GM19328 (cell line): ENCODE results near the gene FPR1.
"Not testable (repeated sequence)": the region's sequence is repeated elsewhere in the genome, so short reads cannot be mapped to it uniquely, and the experiment has no call there.

Source experiments
- ATAC-seq: cut with Tn5 transposase; IDR thresholded peaks from one replicate; pipeline ENCODE4 v1.9.1; 2021; ENCODE audit warnings: mild to moderate bottlenecking, moderate library complexity; ENCODE audit not compliant: unreplicated experiment

FPR1 gene

GRCh38 chr19:51738523-51738922, 13.2 kb downstream of the FPR1 start:
- ATAC-seq, result not testable (repeated sequence)

GRCh38 chr19:51737924-51738323, 13.8 kb downstream of the FPR1 start:
- ATAC-seq, result no peak

DNA sequence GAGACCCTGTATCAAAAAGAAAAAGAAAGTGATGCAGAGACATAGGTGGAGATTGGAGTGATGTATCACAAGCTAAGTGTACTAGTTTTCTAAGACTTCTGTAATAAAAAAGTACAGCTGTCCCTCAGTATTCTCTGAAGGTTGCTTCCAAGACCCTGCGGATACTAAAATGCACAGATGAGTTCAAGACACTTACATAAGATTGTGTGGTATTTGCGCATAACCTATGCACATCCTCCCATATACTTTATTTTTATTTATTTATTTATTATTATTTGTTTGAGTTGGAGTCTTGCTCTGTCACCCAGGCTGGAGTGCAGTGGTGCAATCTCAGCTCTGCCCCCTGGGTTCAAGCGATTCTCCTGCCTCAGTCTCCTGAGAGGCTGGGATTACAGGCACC, 14.3 kb downstream of the FPR1 start:
- ATAC-seq, result no peak

- no peak for ATAC-seq
Measured at GRCh38 chr19:51735759-51736449, 15.8 kb downstream of the FPR1 start.

GRCh38 chr19:51733742-51734522, 17.7 kb downstream of the FPR1 start:
- ATAC-seq, result no peak

- ATAC-seq, result no peak
Measured at GRCh38 chr19:51729781-51730180, 21.9 kb downstream of the FPR1 start.

GRCh38 chr19:51727349-51727880, 24.3 kb downstream of the FPR1 start:
- ATAC-seq, result no peak

DNA sequence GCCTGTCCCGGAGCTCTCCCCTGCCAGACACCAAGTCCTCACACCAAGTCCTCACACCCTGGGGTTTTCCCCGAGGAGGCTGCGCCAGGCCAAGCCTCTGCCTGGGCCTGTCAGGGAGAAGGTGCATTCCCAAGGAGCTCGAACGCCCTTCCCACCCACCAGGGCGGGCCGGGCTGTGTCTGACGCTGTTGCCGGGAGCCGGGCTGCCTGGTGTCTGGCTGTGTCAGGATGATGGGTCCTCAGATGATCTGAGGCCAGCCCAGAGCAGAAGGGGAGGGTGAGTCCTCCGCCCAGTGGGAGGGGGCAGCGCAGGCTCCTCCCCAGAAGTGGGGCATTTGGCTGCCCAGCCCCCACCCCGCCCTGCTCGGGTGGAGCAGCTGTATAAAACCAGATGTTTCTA, 25.6 kb downstream of the FPR1 start:
- no peak for ATAC-seq

DNA sequence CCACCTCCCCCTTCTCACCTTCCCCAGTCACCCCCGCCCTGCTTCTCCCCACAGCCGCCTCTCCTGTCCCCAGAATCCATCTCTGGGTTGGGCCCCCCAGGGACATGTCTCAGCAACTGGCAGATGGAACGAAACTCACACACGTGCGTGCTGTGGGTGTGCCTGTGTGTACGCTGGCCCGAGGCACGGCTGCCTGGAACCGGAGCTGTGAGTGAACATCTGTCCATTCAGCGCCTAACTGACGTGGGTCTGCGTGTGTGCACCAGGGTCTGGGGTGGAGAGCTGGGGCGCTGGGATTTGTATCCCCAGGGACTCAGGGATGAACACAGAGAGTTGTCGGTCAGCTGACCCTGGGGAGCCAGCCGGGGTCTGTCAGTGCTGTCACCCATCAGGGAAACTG, 27.1 kb downstream of the FPR1 start:
- no peak for ATAC-seq

DNA sequence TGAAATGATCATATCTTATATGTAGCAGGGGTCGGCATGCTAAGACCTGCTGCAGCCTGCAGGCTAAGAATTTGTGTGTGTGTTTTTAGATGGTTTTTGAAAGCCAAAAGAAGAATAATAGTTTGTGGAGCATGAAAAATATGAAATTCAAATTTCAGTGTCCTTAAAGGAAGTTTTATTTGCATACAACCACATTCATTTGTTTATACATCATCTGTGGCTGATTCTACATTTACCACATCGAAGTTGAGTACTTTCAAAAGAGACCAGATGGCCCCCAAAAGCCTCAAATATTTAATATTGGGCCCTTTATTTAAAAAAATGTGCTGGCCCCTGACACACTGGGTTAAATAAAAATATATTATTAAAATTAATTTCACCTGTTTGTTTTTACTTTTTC, 29.2 kb downstream of the FPR1 start:
- no peak for ATAC-seq

GRCh38 chr19:51721905-51722304, 29.8 kb downstream of the FPR1 start:
- ATAC-seq, result no peak

GRCh38 chr19:51719251-51719988, 32.3 kb downstream of the FPR1 start:
- no peak for ATAC-seq

DNA sequence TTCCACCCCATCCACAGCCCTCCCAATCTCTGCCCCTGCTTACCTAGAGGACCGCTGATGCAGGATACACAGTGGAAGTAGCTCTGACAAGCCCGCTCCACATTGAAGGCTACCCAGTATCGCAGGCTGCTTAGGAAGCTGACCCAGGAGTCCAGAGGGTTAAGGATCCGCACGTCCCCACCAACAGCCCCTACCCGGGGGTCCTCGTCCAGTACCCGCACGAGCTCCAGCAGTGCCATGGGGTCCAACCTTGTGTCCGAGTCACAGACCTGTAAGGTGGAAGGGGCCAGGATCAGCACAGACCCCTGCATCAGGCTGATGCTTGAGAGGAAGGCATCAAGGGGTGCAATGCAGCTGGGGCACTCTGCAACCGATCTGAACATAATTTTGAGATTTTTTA, 34.8 kb downstream of the FPR1 start:
- ATAC-seq, result no peak

GRCh38 chr19:51715850-51716249, 35.8 kb downstream of the FPR1 start:
- no peak for ATAC-seq

DNA sequence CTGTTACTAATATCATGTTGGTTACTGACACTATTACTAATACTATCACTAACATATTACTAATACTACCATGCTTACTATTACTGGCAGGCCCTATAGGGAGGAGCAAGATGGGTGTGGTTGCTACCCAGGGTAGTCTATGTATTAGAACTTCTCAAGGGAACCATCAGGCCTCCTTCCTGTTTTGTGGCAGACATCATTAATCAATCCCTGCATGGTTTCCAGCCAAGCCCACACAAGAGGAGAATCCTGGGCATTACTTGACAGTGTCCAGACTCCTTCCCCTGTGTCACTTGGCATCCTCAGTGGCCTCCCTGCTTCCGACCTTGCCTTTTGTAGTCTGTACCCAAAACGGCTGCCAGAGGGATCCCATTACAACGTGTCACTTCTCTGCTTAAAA, 36.8 kb downstream of the FPR1 start:
- ATAC-seq, result no peak

GRCh38 chr19:51713319-51714285, 38.1 kb downstream of the FPR1 start:
- no peak for ATAC-seq

DNA sequence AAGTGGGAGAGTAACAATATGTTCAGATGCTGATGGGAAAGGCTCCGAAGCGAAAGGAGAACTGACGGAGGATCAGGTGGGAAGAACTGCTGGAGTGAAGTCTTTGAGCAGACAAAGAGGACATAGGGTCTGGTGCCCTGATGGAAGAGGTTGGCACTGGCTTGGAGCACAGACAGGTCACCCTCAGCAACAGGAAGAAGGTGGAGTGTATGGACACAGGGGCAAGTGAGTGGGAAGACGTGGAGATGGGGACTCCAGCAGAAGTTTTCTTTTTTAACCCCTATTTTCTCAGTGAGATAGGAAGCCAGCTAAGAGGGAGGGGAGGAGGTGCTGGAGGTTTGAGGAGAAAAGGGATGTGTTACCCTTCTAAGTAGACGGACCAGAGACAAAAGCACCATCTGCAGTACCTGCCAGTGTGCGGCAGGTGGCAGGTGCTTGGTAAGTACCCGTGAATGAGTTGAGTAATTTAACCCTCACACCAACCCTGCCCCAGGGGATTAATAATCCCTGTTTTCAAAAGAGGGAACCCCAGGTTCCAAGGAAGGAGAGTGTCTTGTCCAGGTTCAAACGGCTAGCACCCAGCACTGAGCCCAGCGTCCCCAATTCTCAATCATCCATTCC, 39.1 kb downstream of the FPR1 start:
- no peak for ATAC-seq

DNA sequence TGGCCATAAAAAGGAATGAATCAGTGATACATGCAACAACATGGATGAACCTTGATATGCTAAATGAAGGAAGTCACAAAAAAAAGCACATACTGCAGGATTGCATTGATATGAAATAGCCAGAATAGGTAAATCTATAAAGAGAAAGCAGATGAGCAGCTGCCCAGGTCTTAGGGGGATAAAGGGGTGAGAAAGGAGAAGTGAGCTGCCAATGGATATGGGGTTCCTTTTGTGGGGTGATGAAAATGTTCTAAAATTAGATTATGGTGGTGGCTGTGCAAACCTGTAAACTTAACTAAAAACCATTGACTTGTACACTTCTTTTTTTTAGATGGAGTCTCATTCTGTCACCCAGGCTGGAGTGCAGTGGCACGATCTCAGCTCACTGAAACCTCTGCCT, 40.0 kb downstream of the FPR1 start:
- no peak for ATAC-seq

DNA sequence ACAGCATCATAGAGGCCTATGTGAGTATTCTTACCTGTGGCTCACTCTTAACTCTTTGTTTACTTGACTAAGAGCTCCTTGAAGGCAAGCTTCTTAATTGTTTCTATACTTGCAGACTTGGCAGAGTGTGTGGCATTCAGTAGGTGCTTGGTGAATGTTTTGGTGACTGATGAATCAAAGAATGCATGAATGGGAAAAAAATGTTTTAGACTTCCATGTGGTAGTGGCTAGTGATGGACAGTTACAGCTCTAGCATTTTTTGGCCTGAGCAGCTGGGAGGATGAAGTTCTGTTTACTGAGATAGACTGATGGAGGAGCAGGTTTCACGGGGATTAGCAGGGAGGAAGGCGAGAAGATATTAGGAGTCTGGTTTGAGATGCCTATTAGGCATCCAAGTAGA, 41.5 kb downstream of the FPR1 start:
- ATAC-seq, result no peak

GRCh38 chr19:51709575-51709974, 42.1 kb downstream of the FPR1 start:
- ATAC-seq, result no peak
